CD4-positive, CD25-positive, alpha-beta regulatory T cell (primary cell): ENCODE results near the gene GIPC1. TPM values are rescaled to one million over a fixed set of nuclear protein-coding genes. Genes with fewer than 3 reads are reported as not detected.

ENCODE experiments used
- ATAC-seq, 2 donors: fragments of 150-1000 bp; cut with Tn5 transposase; one replicate each; pipeline ENCODE4 v1.10.0; 2021; ENCODE audit warnings: low read depth in 2 of 2, moderate number of reproducible peaks in 2 of 2, moderate library complexity in 1 of 2
- DNase-seq, 3 donors: peaks; one replicate each; pipeline versions ENCODE4 v3.0.0 to v3.0.0-alpha.2; 2012 to 2022; ENCODE audit warnings: mixed read lengths in 1 of 3
- H3K27ac ChIP-seq: one replicate; pipeline ENCODE4 v1.7.0; 2013; ENCODE audit warnings: mild to moderate bottlenecking, low read length; ENCODE audit not compliant: insufficient read depth, poor library complexity, severe bottlenecking
- H3K27me3 ChIP-seq: one replicate; pipeline ENCODE4 v1.7.0; 2013; ENCODE audit warnings: low read length; ENCODE audit not compliant: control insufficient read depth, insufficient read depth
- H3K36me3 ChIP-seq: one replicate; pipeline ENCODE4 v1.7.0; 2013; ENCODE audit warnings: mild to moderate bottlenecking, low read length, moderate library complexity; ENCODE audit not compliant: control insufficient read depth, insufficient read depth
- H3K4me1 ChIP-seq: 2 replicates; pipeline ENCODE4 v1.7.0; 2013; ENCODE audit warnings: mild to moderate bottlenecking, low read length; ENCODE audit not compliant: insufficient read depth, control insufficient read depth, poor library complexity, severe bottlenecking
- H3K4me3 ChIP-seq: one replicate; pipeline ENCODE4 v1.7.0; 2013; ENCODE audit warnings: low read depth, mild to moderate bottlenecking, low read length, moderate library complexity
- H3K9me3 ChIP-seq, 2 experiments: 1 replicate in 1 of 2; 2 replicates in 1 of 2; pipeline ENCODE4 v1.7.0; 2013; ENCODE audit warnings: low read length in 2 of 2, mild to moderate bottlenecking in 1 of 2, moderate library complexity in 1 of 2; ENCODE audit not compliant: control insufficient read depth in 2 of 2
- H3K27ac Mint-ChIP-seq, 3 donors: one replicate each; pipeline ENCODE4 v1.8.0; 2020 to 2022; ENCODE audit warnings: mild to moderate bottlenecking in 3 of 3, mixed read lengths in 3 of 3, moderate library complexity in 2 of 3
- H3K27me3 Mint-ChIP-seq: one replicate; pipeline ENCODE4 v1.8.0; 2022; ENCODE audit warnings: mild to moderate bottlenecking, mixed read lengths
- H3K36me3 Mint-ChIP-seq: one replicate; pipeline ENCODE4 v1.8.0; 2020; ENCODE audit warnings: mixed read lengths
- H3K4me1 Mint-ChIP-seq, 4 donors: one replicate each; pipeline ENCODE4 v1.8.0; 2020 to 2022; ENCODE audit warnings: mixed read lengths in 4 of 4, mild to moderate bottlenecking in 1 of 4
- H3K4me3 Mint-ChIP-seq, 4 donors: one replicate each; pipeline ENCODE4 v1.8.0; 2020 to 2022; ENCODE audit warnings: mild to moderate bottlenecking in 4 of 4, mixed read lengths in 4 of 4, moderate library complexity in 3 of 4
- H3K9me3 Mint-ChIP-seq, 7 donors: one replicate each; pipeline ENCODE4 v1.8.0; 2020 to 2022; ENCODE audit warnings: mixed read lengths in 7 of 7, mild to moderate bottlenecking in 3 of 7, moderate library complexity in 2 of 7
- polyA plus RNA-seq, 4 donors: library from polyadenylated mRNA; unstranded; fragments of 300-500 nt; fragmentation: Illumina TruSeq; gene quantifications; one replicate each; pipeline ENCODE4 v1.2.3, GENCODE V29; 2021
- total RNA-seq: library from RNA; stranded (reverse); gene quantifications from one replicate; pipeline ENCODE4 v1.2.3, GENCODE V29; 2022

GIPC1 gene
- total and polyA plus RNA-seq, 5 donors from 2014 or later = 37.5 to 62.0 (median 50.7) TPM

GRCh38 chr19:14536926-14537692, 41.2 kb upstream of the GIPC1 start:
- Mint-ChIP-seq H3K9me3 (no peaks in the 10 kb centered on the region), H3K4me1 (peaks cover 0 to 71% (median 20%) of the 10 kb centered on the region in 4 donors), H3K36me3 (peaks cover 8% of the 10 kb centered on the region), H3K4me3 (peak overlapping the region in 1 of 4 donors; percentile 16), H3K27ac (peak overlapping the region in 1 of 3 donors; percentile 90), H3K27me3 (no peaks in the 10 kb centered on the region)
- peaks cover 19% of the 10 kb centered on the region for H3K4me1 ChIP-seq
- peaks cover 28% of the 10 kb centered on the region for H3K36me3 ChIP-seq
- H3K4me3 ChIP-seq = no peak overlapping the region
- H3K9me3 ChIP-seq = no peaks in the 10 kb centered on the region
- H3K27me3 ChIP-seq = no peaks in the 10 kb centered on the region
- no peak overlapping the region for H3K27ac ChIP-seq
- ATAC-seq = peak; percentile 43 to 50
- peak in 1 of 3 donors; percentile 80 for DNase-seq

- no peak overlapping the region for H3K4me3 ChIP-seq
- Mint-ChIP-seq H3K9me3 (no peaks in the 10 kb centered on the region), H3K36me3 (peaks cover 4% of the 10 kb centered on the region), H3K27ac (peak overlapping the region in 1 of 3 donors; percentile 59), H3K27me3 (no peaks in the 10 kb centered on the region), H3K4me1 (peaks cover 0 to 74% (median 29%) of the 10 kb centered on the region in 4 donors), H3K4me3 (peak overlapping the region in 3 of 4 donors; percentile 36 to 70 (median 57))
- no peaks in the 10 kb centered on the region for H3K9me3 ChIP-seq
- H3K27me3 ChIP-seq = no peaks in the 10 kb centered on the region
- peaks cover 50% of the 10 kb centered on the region for H3K4me1 ChIP-seq
- ATAC-seq = no peak
- H3K36me3 ChIP-seq = peaks cover 18% of the 10 kb centered on the region
- no peak for DNase-seq
- H3K27ac ChIP-seq = no peak overlapping the region
Measured at GRCh38 chr19:14533450-14533849, 37.5 kb upstream of the GIPC1 start.

GRCh38 chr19:14530506-14530905, 34.6 kb upstream of the GIPC1 start:
- peaks cover 14% of the 10 kb centered on the region for H3K36me3 ChIP-seq
- no peak for ATAC-seq

GRCh38 chr19:14530005-14530348, 34.0 kb upstream of the GIPC1 start:
- Histone ChIP-seq H3K4me1 (peaks cover 41% of the 10 kb centered on the region), H3K27ac (peak overlapping the region; percentile 92), H3K4me3 (peak overlapping the region; percentile 96), H3K27me3 (no peaks in the 10 kb centered on the region), H3K9me3 (no peaks in the 10 kb centered on the region), H3K36me3 (peaks cover 14% of the 10 kb centered on the region)
- no peaks in the 10 kb centered on the region for H3K27me3 Mint-ChIP-seq
- DNase-seq (peak in 1 of 3 donors; percentile 60), ATAC-seq (no peak)
- H3K36me3 Mint-ChIP-seq = peaks cover 8% of the 10 kb centered on the region
- peaks cover 0 to 72% (median 26%) of the 10 kb centered on the region in 4 donors for H3K4me1 Mint-ChIP-seq
- H3K27ac Mint-ChIP-seq = peak overlapping the region; percentile 95 to 100 (median 98)
- no peaks in the 10 kb centered on the region for H3K9me3 Mint-ChIP-seq
- peak overlapping the region; percentile 83 to 98 (median 95) for H3K4me3 Mint-ChIP-seq

More at GRCh38 chr19:14530506-14530905, 34.6 kb upstream of the GIPC1 start:
- Mint-ChIP-seq H3K9me3 (no peaks in the 10 kb centered on the region), H3K27ac (peak overlapping the region in 2 of 3 donors; percentile 71 to 98), H3K27me3 (no peaks in the 10 kb centered on the region), H3K4me1 (peaks cover 0 to 69% (median 25%) of the 10 kb centered on the region in 4 donors), H3K36me3 (peaks cover 8% of the 10 kb centered on the region), H3K4me3 (peak overlapping the region; percentile 83 to 98 (median 95))
- H3K27ac ChIP-seq = peak overlapping the region; percentile 92
- no peaks in the 10 kb centered on the region for H3K27me3 ChIP-seq
- no peak for DNase-seq
- H3K4me3 ChIP-seq = peak overlapping the region; percentile 96
- H3K4me1 ChIP-seq = peaks cover 41% of the 10 kb centered on the region
- no peaks in the 10 kb centered on the region for H3K9me3 ChIP-seq

GRCh38 chr19:14529254-14530004, 33.5 kb upstream of the GIPC1 start, which contains the start of gene TECR:
TECR (plus strand) TSS chr19:14529594; CDS start chr19:14529697, 103 bp downstream.
- H3K36me3 Mint-ChIP-seq = peaks cover 8% of the 10 kb centered on the region
- Histone ChIP-seq H3K4me1 (peaks cover 44% of the 10 kb centered on the region), H3K36me3 (peaks cover 10% of the 10 kb centered on the region), H3K4me3 (peak within 1 kb of the TSS; percentile 96), H3K9me3 (no peaks in the 10 kb centered on the region), H3K27ac (peak within 1 kb of the TSS; percentile 92), H3K27me3 (no peaks in the 10 kb centered on the region)
- H3K9me3 Mint-ChIP-seq = no peaks in the 10 kb centered on the region
- ATAC-seq = peak; percentile 95 to 98
- H3K4me3 Mint-ChIP-seq = peak within 1 kb of the TSS; percentile 83 to 98 (median 95)
- H3K27me3 Mint-ChIP-seq = no peaks in the 10 kb centered on the region
- DNase-seq = peak; percentile 100
- H3K4me1 Mint-ChIP-seq = peaks cover 0 to 70% (median 26%) of the 10 kb centered on the region in 4 donors
- peak within 1 kb of the TSS; percentile 95 to 100 (median 98) for H3K27ac Mint-ChIP-seq

GRCh38 chr19:14528419-14529253, 32.7 kb upstream of the GIPC1 start:
- peaks cover 7% of the 10 kb centered on the region for H3K36me3 ChIP-seq
- ATAC-seq (no peak), DNase-seq (no peak)
- peak overlapping the region; percentile 92 for H3K27ac ChIP-seq
- H3K4me3 ChIP-seq = peak overlapping the region; percentile 59
- H3K27me3 Mint-ChIP-seq = no peaks in the 10 kb centered on the region
- H3K27me3 ChIP-seq = no peaks in the 10 kb centered on the region
- H3K36me3 Mint-ChIP-seq = peaks cover 8% of the 10 kb centered on the region
- H3K4me1 Mint-ChIP-seq = peaks cover 0 to 77% (median 29%) of the 10 kb centered on the region in 4 donors
- H3K4me3 Mint-ChIP-seq = peak overlapping the region; percentile 83 to 98 (median 95)
- H3K27ac Mint-ChIP-seq = peak overlapping the region; percentile 95 to 100 (median 98)
- no peaks in the 10 kb centered on the region for H3K9me3 ChIP-seq
- H3K4me1 ChIP-seq = peaks cover 52% of the 10 kb centered on the region
- H3K9me3 Mint-ChIP-seq = no peaks in the 10 kb centered on the region

- Mint-ChIP-seq H3K4me1 (peaks cover 6 to 77% (median 40%) of the 10 kb centered on the region in 4 donors), H3K36me3 (peaks cover 4% of the 10 kb centered on the region)
Measured at GRCh38 chr19:14526423-14526822, 30.5 kb upstream of the GIPC1 start.

More at GRCh38 chr19:14526423-14526822, 30.5 kb upstream of the GIPC1 start:
- Mint-ChIP-seq H3K27ac (peak overlapping the region; percentile 54 to 84 (median 81)), H3K9me3 (peaks cover 0 to 2% (median 0%) of the 10 kb centered on the region in 7 donors), H3K4me3 (peak overlapping the region in 2 of 4 donors; percentile 6 to 36), H3K27me3 (peaks cover 8% of the 10 kb centered on the region)
- Histone ChIP-seq H3K27ac (no peak overlapping the region), H3K9me3 (no peaks in the 10 kb centered on the region), H3K36me3 (no peaks in the 10 kb centered on the region), H3K27me3 (no peaks in the 10 kb centered on the region), H3K4me3 (no peak overlapping the region), H3K4me1 (peaks cover 61% of the 10 kb centered on the region)
- ATAC-seq (no peak), DNase-seq (no peak)
